Ureter (tissue), 1 donor: ENCODE results near the gene PTPRB. TPM values are rescaled to one million over a fixed set of nuclear protein-coding genes. Genes with fewer than 3 reads are reported as not detected.
"Not testable (repeated sequence)": the region's sequence is repeated elsewhere in the genome, so short reads cannot be mapped to it uniquely, and the experiment has no call there.

Source experiments
- DNase-seq: peaks from one replicate; pipeline ENCODE4 v3.0.0-alpha.2; 2020; ENCODE audit warnings: low spot score
- total RNA-seq: library from RNA; stranded (reverse); gene quantifications from one replicate; pipeline ENCODE4 v1.2.4, GENCODE V29; 2023
- donor health status: DM: yes; HTN: yes; CAD: no.

PTPRB gene
- total RNA-seq, 1 donor from 2014 or later = 28.6 TPM

- no peak for DNase-seq
Observed at GRCh38 chr12:70540996-70541395, 96.2 kb downstream of the PTPRB start.

- DNase-seq = no peak
Observed at GRCh38 chr12:70536650-70537049, 100.6 kb downstream of the PTPRB start.

GRCh38 chr12:70535896-70536374 is 101.3 kb downstream of the PTPRB start:
- no peak for DNase-seq

GRCh38 chr12:70534466-70534865 is 102.8 kb downstream of the PTPRB start:
- DNase-seq = no peak

GRCh38 chr12:70529647-70530046 is 107.6 kb downstream of the PTPRB start:
- no peak for DNase-seq

- no peak for DNase-seq
Observed at GRCh38 chr12:70520847-70521246, 116.4 kb downstream of the PTPRB start.

- DNase-seq = no peak
Observed at GRCh38 chr12:70513426-70513825, 123.8 kb downstream of the PTPRB start.

GRCh38 chr12:70508178-70508577 is 129.1 kb downstream of the PTPRB start:
- no peak for DNase-seq

- DNase-seq = no peak
Observed at GRCh38 chr12:70507442-70507841, 129.8 kb downstream of the PTPRB start.

- DNase-seq = no peak
Observed at GRCh38 chr12:70497508-70497907, 139.7 kb downstream of the PTPRB start.

GRCh38 chr12:70492904-70493303 is 144.3 kb downstream of the PTPRB start:
- not testable (repeated sequence) for DNase-seq

- DNase-seq = not testable (repeated sequence)
Observed at GRCh38 chr12:70490928-70491327, 146.3 kb downstream of the PTPRB start.

- DNase-seq = no peak
Observed at GRCh38 chr12:70487440-70487839, 149.8 kb downstream of the PTPRB start.

- DNase-seq = no peak
Observed at GRCh38 chr12:70486588-70486987, 150.6 kb downstream of the PTPRB start.

- no peak for DNase-seq
Observed at GRCh38 chr12:70485704-70486103, 151.5 kb downstream of the PTPRB start.

GRCh38 chr12:70484464-70484863 is 152.8 kb downstream of the PTPRB start:
- no peak for DNase-seq

- DNase-seq = no peak
Observed at GRCh38 chr12:70482764-70483163, 154.5 kb downstream of the PTPRB start.

- DNase-seq = no peak
Observed at GRCh38 chr12:70469221-70469820, 167.9 kb downstream of the PTPRB start.

GRCh38 chr12:70468741-70469140 is 168.5 kb downstream of the PTPRB start:
- DNase-seq = no peak

- DNase-seq = no peak
Observed at GRCh38 chr12:70467918-70468733, 169.1 kb downstream of the PTPRB start.

- DNase-seq = no peak
Observed at GRCh38 chr12:70467476-70467875, 169.8 kb downstream of the PTPRB start.

- DNase-seq = no peak
Observed at GRCh38 chr12:70466753-70467152, 170.5 kb downstream of the PTPRB start.
